A549 (cell line): ENCODE data around the gene AXDND1. TPM values are rescaled to one million over a fixed set of nuclear protein-coding genes. Genes with fewer than 3 reads are reported as not detected.
"Not testable (repeated sequence)": the region's sequence is repeated elsewhere in the genome, so short reads cannot be mapped to it uniquely, and the experiment has no call there.

Experiments
- ATAC-seq, 2 experiments: fragments of 200-7000 bp in 1 of 2; fragments of >200 bp in 1 of 2; cut with Nextera tagmentation in 1 of 2; cut with Tn5 transposase in 1 of 2; 3 replicates each; pipeline versions ENCODE4 v1.8.0 to v1.9.1; 2018 to 2020; ENCODE audit warnings: mild to moderate bottlenecking in 1 of 2, moderate library complexity in 1 of 2
- CTCF ChIA-PET: fragments of 300-600 bp; sonication (Branson Sonifier 250); formaldehyde crosslinking; extraction: SDS; loops from one replicate; lab custom pipeline; 2021; ENCODE audit warnings: antibody characterized with exemption, inconsistent platforms; lab: Yijun Ruan, JAX
- POLR2A ChIA-PET: fragments of 350-600 bp; formaldehyde crosslinking; extraction: SDS; loops from one replicate; lab custom pipeline; 2021; ENCODE audit warnings: antibody characterized with exemption, inconsistent platforms; lab: Yijun Ruan, JAX
- DNase-seq, 2 experiments: peaks; one replicate each; pipeline versions ENCODE4 v3.0.0 to v3.0.0-alpha.2; 2011 to 2016; ENCODE audit warnings: low read depth in 1 of 2, low spot score in 1 of 2
- FAIRE-seq: peaks from 2 replicates; lab custom pipeline; 2011; peaks lifted over from hg19 to GRCh38; lab: Jason Lieb, UNC
- H3K27ac ChIP-seq, 2 experiments: fragments of >200 bp; sonication (Bioruptor Twin); formaldehyde crosslinking; 3 replicates each; pipeline ENCODE4 v1.5.1; 2016 to 2017
- H3K4me1 ChIP-seq: fragments of >200 bp; sonication (Bioruptor Twin); formaldehyde crosslinking; 3 replicates; pipeline ENCODE4 v1.6.1; 2016
- H3K4me2 ChIP-seq: fragments of >200 bp; sonication (Bioruptor Twin); formaldehyde crosslinking; 3 replicates; pipeline ENCODE4 v1.6.1; 2016
- H3K4me3 ChIP-seq: fragments of >200 bp; sonication (Bioruptor Twin); formaldehyde crosslinking; 3 replicates; pipeline ENCODE4 v1.5.1; 2016
- H3K9me3 ChIP-seq: fragments of >200 bp; sonication (Bioruptor Twin); formaldehyde crosslinking; 3 replicates; pipeline ENCODE4 v1.6.1; 2016
- BCL3 ChIP-seq: fragments of >200 bp; sonication (Bioruptor Twin); formaldehyde crosslinking; IDR thresholded peaks from 3 replicates; pipeline ENCODE4 v1.6.1; 2016
- CTCF ChIP-seq: fragments of >200 bp; sonication (Bioruptor Twin); formaldehyde crosslinking; IDR thresholded peaks from 3 replicates; pipeline ENCODE4 v1.5.1; 2016
- ESRRA ChIP-seq: fragments of 150-350 bp; IDR thresholded peaks from 2 replicates; pipeline ENCODE4 v1.6.1; 2014; ENCODE audit warnings: mild to moderate bottlenecking, low read length, borderline replicate concordance
- HDAC2 ChIP-seq: fragments of 200-600 bp; sonication (generic); IDR thresholded peaks from 2 replicates; pipeline ENCODE4 v1.6.1; 2016
- HES2 ChIP-seq: fragments of >200 bp; sonication (Bioruptor Twin); formaldehyde crosslinking; IDR thresholded peaks from 2 replicates; pipeline ENCODE4 v1.6.1; 2016
- HOXB5 ChIP-seq: fragments of 250-450 bp; sonication (Bioruptor Pico); IDR thresholded peaks from 2 replicates; pipeline ENCODE4 v1.5.0; 2020; ENCODE audit warnings: mild to moderate bottlenecking, moderate library complexity
- JUNB ChIP-seq: fragments of >200 bp; sonication (Bioruptor Twin); formaldehyde crosslinking; IDR thresholded peaks from 2 replicates; pipeline ENCODE4 v1.6.1; 2016
- MAFK ChIP-seq: fragments of 450-650 bp; IDR thresholded peaks from 2 replicates; pipeline ENCODE4 v1.6.1; 2014; ENCODE audit not compliant: partially characterized antibody
- RAD21 ChIP-seq, 2 experiments: fragments of >200 bp in 1 of 2; sonication (Bioruptor Twin) in 1 of 2; formaldehyde crosslinking in 1 of 2; IDR thresholded peaks in 1 of 2; conservative IDR thresholded peaks in 1 of 2; 2 replicates in 1 of 2; 3 replicates in 1 of 2; pipeline ENCODE4 v1.6.1; 2012 to 2018; ENCODE audit warnings: inconsistent platforms in 1 of 2
- RARB ChIP-seq: fragments of 250-450 bp; sonication (Bioruptor Pico); IDR thresholded peaks from 2 replicates; pipeline ENCODE4 v1.8.0; 2021; ENCODE audit warnings: mild to moderate bottlenecking, moderate library complexity
- ZFP36 ChIP-seq: fragments of 450-650 bp; IDR thresholded peaks from 2 replicates; pipeline ENCODE4 v1.6.1; 2014; ENCODE audit warnings: borderline replicate concordance; ENCODE audit not compliant: partially characterized antibody
- WGBS: methylation state at CpG from one replicate; pipeline ENCODE4 v1.1.6; 2017; ENCODE audit errors: missing lambda C conversion rate; 5-methylcytosine and 5-hydroxymethylcytosine counted together
- polyA plus RNA-seq, 4 experiments: library from polyadenylated mRNA; depleted of rRNA in 3 of 4; stranded (reverse); fragments of >200 nt; fragmentation: RNase III in 1 of 4; extraction: RNeasy Plus Mini Kit Qiagen cat#74134 plus additional on column Dnase treatment in 1 of 4; gene quantifications; 2 replicates in 3 of 4; 3 replicates in 1 of 4; pipeline ENCODE4 v1.2.3, GENCODE V29; 2011 to 2017

AXDND1 gene
- polyA plus RNA-seq, 2 of the 4 experiments (the other 2 are of a cell fraction) = 0.30 to 0.71 TPM

- H3K9me3 ChIP-seq = no peaks in the 10 kb centered on the region
- H3K4me3 ChIP-seq = no peak overlapping the region
- ChIA-PET POLR2A (no interaction called here), CTCF (no interaction called here)
- ATAC-seq (no peak), DNase-seq (no peak), FAIRE-seq (no peak)
- no peak overlapping the region for H3K4me2 ChIP-seq
- no peak for TF ChIP-seq BCL3
- peak; percentile 98 for TF ChIP-seq MAFK
- no peaks in the 10 kb centered on the region for H3K4me1 ChIP-seq
- no peak overlapping the region for H3K27ac ChIP-seq
Measured at GRCh38 chr1:179445593-179445992, 79.8 kb downstream of the AXDND1 start.

- DNase-seq = peak in 1 of 2 experiments; percentile 44
- Histone ChIP-seq H3K4me2 (no peak overlapping the region), H3K9me3 (no peaks in the 10 kb centered on the region)
- WGBS = 31% methylated on average over 3 of the region's 3 CpGs
- POLR2A ChIA-PET = no interaction called here
- TF ChIP-seq RARB (CRISPR knock-in tag) = no peak
- TF ChIP-seq RAD21 (conservative IDR thresholded peaks at IDR 0.05 in 1 of 2, IDR thresholded peaks at IDR 0.05 in 1 of 2) = 0 out of 5 replicates have a peak, but pooled peaks of 1 of the 2 experiments have one; percentile 10
- peak; percentile 21; the same call in 1 of the 3 replicates for TF ChIP-seq CTCF
- TF ChIP-seq JUNB = no peak
- TF ChIP-seq, all 56 proteins: peak for 2
- no peak overlapping the region for H3K4me3 ChIP-seq
- H3K27ac ChIP-seq = no peak overlapping the region
- CTCF ChIA-PET = interaction anchor here (0.8 to 1.7 kb wide), 7 partner anchors 9 to 368 kb away, joined by 3 to 6 read pairs (median 3); no protein-coding TSS in a partner anchor
- no peaks in the 10 kb centered on the region for H3K4me1 ChIP-seq
- ATAC-seq (peak in 1 of 2 experiments; percentile 58; a peak in 3 of 6 replicates), FAIRE-seq (no peak)
Measured at GRCh38 chr1:179447489-179447888, 81.7 kb downstream of the AXDND1 start.

GRCh38 chr1:179448437-179449149, 82.8 kb downstream of the AXDND1 start:
- H3K4me3 ChIP-seq = no peak overlapping the region
- H3K4me1 ChIP-seq = no peaks in the 10 kb centered on the region
- no peak overlapping the region for H3K4me2 ChIP-seq
- H3K27ac ChIP-seq = no peak overlapping the region
- FAIRE-seq = no peak
- DNase-seq = no peak
- TF ChIP-seq HDAC2 (no peak), ZFP36 (no peak), HOXB5 (CRISPR knock-in tag) (no peak), HES2 (no peak), ESRRA (no peak)
- TF ChIP-seq, all 56 proteins: peak for 0
- no peak for ATAC-seq
- no peaks in the 10 kb centered on the region; the same call in 2 of the 3 replicates for H3K9me3 ChIP-seq
- WGBS = 59% methylated on average over 14 of the region's 14 CpGs
- POLR2A ChIA-PET = no interaction called here
- CTCF ChIA-PET = interaction anchor here (1.0 to 1.7 kb wide), 5 partner anchors 10 to 370 kb away, joined by 3 to 6 read pairs (median 3); no protein-coding TSS in a partner anchor

- WGBS = 13% methylated on average over 2 of the region's 2 CpGs
- not testable (repeated sequence) for ATAC-seq, FAIRE-seq
Measured at GRCh38 chr1:179459606-179460206, 93.9 kb downstream of the AXDND1 start.

GRCh38 chr1:179465661-179466060, 99.9 kb downstream of the AXDND1 start:
- H3K9me3 ChIP-seq, ATAC-seq, H3K4me2 ChIP-seq, FAIRE-seq, POLR2A ChIA-PET, H3K4me1 ChIP-seq, H3K27ac ChIP-seq, DNase-seq, H3K4me3 ChIP-seq, CTCF ChIA-PET: not testable (repeated sequence)
- 40% methylated on average over 11 of the region's 11 CpGs for WGBS

More at GRCh38 chr1:179459606-179460206, 93.9 kb downstream of the AXDND1 start:
- H3K4me2 ChIP-seq, POLR2A ChIA-PET, H3K9me3 ChIP-seq, CTCF ChIA-PET, H3K27ac ChIP-seq, H3K4me1 ChIP-seq, DNase-seq, H3K4me3 ChIP-seq: not testable (repeated sequence)
